ENCODE results near the gene B4GALT5.

DNA sequence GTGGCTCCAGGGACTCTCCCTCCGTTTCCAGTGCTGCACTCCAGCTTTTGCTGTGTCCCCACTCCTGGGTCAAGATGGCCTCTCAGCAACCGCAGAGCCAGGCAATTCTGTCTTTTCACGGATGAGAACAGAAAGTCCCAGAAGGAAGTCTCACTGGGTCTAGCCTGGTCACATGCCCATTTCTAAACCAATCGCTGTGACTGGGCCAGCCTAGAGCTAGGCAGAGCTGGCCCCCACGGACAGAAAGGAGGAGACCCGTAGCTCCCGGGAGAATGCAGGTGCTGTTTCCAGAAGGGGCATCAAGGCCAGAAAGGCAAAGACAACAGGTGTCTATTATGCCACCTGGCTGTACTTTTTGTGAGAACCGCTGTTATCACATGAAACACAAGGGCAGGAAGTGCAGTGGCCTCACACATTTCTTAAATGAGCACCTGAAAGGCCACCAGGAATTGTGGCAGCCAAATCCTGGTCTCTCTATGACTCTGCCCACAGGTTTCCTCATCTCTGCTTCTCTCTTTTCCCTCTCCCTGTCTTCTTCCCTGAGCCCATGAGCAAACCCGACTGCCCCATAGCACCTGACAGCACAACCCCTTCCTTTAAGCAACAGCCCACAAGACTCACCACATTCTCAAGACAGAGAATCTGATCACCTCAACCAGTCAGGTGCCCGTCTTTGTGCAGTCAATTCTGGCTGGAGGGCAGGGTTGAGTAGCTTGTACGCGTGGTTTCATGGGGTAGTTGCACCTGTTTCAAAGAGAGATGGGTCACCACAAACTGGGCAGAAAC is 37.1 kb upstream of the B4GALT5 start:
- TF ChIP-seq, protein P1, sequence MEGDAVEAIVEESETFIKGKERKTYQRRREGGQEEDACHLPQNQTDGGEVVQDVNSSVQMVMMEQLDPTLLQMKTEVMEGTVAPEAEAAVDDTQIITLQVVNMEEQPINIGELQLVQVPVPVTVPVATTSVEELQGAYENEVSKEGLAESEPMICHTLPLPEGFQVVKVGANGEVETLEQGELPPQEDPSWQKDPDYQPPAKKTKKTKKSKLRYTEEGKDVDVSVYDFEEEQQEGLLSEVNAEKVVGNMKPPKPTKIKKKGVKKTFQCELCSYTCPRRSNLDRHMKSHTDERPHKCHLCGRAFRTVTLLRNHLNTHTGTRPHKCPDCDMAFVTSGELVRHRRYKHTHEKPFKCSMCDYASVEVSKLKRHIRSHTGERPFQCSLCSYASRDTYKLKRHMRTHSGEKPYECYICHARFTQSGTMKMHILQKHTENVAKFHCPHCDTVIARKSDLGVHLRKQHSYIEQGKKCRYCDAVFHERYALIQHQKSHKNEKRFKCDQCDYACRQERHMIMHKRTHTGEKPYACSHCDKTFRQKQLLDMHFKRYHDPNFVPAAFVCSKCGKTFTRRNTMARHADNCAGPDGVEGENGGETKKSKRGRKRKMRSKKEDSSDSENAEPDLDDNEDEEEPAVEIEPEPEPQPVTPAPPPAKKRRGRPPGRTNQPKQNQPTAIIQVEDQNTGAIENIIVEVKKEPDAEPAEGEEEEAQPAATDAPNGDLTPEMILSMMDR (IDR thresholded peaks at IDR 0.05): no peak
- TF ChIP-seq POLR2A (IDR thresholded peaks at IDR 0.05): no peak

Measured in body of pancreas (tissue), 4 donors.